Nucleus accumbens (tissue), 56 donors: Measurements from ENCODE around the gene STEEP1.
A peak's percentile ranks its signal among the peaks of the same experiment; 100 is the strongest.

Experiments used
- DNase-seq, 56 donors: peaks; one replicate each; lab custom pipeline; 2025; lab: John Stamatoyannopoulos, UW

Gene STEEP1

DNA sequence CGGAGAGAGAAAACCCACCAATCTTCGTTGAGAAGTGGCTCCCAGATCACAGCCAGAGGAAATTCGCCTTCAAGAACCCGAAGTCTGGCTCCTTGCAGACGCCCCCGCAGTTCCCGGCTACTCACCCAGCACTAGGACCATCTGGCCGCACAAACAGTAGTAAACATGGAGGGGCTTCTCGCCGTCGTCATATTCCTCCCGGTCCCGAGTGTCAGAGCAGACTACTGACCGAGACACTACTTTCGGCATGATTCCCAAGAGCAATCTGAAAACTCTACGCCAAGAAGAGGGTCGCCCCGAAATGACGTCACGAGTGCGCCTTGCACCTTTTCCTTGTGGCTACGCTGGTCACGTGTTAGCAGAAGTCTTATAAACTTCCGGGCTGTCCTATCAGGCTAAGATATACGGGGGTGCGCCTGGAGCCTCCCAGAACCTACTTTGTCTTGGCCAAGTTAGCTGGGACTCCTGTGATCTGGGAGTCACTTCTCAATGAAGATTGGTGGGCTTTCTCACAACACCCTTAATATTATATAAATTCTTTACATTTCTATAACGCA, at the start of gene STEEP1:
STEEP1 (minus strand) TSS at position 303 of the 557 bp plus-strand sequence; CDS start at position 249, 54 bp downstream.
- peak in 55 of 56 donors; percentile 12 to 88 (median 60) for DNase-seq

DNA sequence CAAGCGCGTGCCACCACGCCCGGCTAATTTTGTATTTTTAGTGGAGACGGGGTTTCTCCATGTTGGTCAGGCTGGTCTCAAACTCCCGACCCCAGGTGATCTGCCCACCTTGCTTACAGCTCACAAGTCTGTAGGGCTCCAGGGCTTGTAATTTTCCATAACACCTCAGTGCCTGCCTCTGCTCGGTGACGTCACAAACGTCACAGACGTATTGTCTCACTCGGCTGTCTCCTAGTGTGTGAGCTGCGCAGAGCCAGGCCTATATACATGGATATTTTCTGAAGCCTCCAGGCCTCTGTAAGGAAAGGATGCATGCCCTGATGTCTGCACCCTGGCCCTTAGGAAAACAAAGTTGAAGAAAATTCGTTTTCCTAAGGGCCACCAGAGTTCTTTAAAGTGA, 49.6 kb upstream of the STEEP1 start:
- no peak for DNase-seq

DNA sequence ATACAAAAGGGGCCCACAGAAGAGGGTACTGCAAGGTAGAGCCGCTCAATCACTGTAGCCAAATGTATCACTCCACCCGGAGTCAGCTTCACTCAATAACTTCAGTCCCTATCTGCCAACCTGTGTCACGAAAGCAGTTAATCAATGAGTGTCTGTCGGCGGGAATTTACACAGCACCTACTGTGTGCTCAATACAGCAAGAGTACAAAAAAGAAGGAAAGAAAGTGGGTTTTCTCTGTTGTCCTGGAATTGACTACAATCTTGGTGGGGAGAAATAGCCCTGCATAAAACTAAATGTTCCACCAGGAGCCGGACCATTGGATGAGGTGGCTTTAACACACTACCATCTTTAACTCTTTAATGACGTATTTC, 41.8 kb upstream of the STEEP1 start:
- DNase-seq, result peak in 2 of 56 donors; percentile 0 to 8

DNA sequence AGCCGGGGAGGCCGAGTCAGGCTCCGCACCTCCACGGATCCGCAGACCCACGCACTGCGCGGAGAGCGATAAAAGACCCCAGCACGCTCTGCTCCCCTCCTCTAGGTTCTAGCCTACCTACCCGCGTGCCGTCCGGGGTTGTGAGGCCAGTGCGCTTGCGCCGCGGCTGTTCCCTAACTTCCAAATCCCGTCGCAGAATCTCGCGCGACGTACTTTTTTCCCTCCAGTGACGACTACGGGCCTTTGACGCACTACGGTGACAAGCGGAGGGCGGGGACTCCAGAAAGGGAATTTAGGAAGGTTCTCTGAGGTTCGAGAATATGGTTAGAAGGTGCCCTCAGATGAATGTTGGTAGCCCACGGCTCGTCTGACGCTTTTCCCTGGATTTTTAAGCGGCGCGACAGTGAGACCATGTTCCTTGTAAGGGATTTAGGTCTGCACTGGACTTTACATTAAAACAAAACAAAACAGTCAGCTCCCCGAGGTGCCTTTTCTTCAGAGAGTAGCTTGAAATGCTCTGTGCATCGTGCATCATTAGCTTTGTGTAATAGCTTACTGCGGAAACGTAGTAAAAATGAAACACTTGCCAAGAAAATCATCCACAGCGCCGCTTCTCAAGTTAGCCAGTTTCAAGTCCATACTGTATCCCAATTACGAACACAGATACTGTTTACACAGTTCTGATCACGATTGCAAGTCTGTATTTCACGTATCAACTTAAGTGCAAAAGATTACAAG, 41.2 kb upstream of the STEEP1 start, which contains the start of gene NKRF:
NKRF (minus strand) TSS at position 145 of the 738 bp plus-strand sequence.
- DNase-seq, result peak; percentile 10 to 91 (median 74)

DNA sequence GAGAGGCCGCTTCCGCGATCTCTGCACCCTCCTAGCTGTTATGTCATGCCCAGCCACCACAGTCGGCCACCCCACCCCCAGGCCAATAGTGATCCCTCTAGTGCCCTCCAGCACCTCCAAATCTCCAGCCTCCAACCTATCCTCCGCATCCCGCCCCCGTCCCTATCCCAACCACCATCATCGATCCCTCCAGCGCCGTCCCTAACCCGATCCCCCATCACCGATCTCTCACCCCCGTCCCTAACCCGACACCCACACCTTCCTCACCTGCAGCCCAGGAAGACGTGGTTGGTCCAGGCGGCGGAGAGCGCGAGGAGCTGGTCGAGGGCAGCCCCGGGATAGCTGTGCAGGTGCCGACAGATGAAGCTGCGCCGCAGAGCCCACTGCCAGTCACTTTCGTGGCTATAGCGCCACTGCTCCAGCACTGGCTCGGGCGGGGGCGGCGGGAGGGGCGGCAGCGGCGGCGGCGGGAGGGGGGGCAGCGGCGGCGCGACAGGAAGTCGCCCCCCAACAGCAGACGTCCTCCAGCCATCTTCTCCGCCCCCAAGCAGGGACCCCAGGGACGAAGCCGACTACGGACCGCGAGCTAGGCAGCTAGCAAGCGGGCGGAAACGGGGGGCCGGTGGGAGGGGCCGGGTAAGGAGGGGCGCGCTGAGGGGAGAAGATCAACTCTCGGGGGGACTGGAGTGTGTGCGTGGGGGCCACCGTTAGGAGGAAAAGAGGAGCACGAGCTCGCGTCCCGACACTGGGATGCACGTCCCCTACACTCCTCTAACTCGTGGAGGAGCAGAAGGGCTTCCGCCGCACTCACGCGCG, 40.5 kb upstream of the STEEP1 start:
- DNase-seq, result peak in 44 of 56 donors; percentile 1 to 59 (median 27)

DNA sequence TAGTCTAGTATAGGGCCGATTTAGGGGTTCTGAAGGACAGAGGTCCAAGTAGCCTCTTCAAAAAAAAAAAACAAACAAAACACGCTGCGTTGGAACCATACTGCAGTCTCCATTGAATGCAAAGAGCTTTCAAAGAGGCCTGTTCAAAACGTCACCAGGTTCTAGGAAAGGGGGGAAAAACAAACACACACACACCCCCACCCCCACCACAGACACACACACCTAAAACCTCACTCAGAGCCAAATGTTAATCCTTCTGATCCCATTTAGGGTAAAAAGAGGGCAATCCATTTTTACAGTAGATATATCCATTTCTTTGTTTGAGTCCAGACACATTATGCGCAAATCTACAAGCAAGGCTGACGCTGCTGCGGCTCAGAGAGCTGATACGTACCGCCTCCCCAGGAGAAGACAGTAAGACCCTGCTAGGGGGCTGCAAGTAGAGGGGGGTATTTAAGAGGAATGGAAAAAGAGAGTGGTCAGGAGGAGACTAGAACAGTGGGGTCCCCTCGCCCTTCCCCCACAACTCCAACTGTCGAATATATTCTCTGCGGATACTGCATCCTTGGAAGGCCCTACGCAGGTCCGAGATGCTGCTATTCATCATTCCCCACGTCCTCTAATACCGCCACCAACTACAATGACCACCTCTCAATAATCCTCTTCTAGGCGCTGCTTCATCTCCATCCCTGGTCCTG, 39.7 kb upstream of the STEEP1 start:
- DNase-seq, result peak in 4 of 56 donors; percentile 2 to 19 (median 8)

DNA sequence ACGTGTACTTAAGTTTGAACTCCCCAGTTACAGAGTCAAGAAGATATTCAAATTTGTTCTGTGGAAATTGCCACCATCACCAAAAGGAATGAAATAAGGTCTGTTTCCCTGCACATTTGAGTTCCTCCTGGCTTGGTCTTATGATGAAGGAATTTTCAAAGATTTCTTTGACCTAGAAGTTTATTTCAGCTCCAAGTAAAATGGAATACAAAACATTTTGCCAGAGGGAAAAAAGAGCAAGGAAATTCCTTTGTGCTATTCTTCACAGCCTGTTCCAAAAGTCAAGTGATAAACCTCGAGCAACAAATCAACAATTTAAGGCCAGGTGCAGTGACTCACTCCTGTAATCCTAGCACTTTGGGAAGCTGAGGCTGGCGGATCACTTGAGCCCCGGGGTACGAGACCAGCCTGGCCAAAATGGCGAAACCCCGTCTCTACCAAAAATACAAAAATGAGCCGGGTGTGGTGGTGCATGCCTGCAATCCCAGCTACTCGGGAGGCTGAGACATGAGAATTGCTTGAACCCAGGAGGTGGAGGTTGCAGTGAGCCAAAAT, 37.6 kb upstream of the STEEP1 start:
- no peak for DNase-seq

DNA sequence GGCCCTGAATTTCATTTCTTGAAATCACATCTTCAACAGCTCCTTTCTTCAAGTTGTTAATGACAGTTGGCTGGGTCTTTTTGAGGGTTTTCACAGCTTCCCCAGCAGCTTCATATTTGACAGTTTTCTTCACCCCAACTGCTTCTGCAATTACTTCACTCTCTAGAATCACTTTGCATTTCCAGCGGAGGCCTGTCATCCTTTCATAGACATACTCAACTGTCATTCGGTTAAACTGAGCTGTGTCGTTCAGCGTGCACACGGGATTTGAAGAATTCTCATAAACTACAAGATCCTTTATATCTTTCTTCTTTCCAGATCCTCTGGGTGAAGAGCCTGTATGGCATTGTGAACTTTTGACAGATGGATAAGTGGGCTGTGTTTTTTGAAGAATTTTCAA, 24.6 kb upstream of the STEEP1 start:
- DNase-seq, result no peak

DNA sequence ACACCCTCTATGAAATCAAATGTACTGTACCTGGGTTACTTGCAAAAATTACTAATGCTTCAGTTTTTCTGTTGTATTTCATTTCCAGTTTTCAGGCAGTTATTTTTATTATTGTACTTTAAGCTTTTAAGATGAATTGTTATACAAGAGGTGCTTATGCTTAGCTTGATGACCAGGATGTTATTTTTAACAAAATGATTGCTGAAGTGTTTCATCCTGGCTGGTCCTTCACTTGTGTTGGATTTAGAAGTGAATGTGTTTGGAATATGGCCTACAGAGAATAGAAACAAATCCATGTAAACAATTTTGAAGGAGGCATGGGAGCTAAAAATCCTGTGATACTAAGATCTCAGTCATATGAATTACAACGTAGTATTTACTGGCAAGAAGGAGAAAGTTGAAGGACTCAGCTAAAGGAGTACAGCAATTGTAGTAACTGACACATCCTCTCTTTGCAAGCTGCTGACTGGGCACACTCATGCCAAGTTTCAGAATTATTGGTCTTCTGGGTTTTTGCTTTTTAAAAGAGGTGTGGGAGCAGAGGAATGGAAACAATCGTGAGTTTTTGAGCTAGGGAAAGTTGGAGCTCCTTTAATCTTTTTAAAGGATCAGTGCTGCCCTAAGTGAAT, 18.3 kb upstream of the STEEP1 start:
- no peak for DNase-seq

DNA sequence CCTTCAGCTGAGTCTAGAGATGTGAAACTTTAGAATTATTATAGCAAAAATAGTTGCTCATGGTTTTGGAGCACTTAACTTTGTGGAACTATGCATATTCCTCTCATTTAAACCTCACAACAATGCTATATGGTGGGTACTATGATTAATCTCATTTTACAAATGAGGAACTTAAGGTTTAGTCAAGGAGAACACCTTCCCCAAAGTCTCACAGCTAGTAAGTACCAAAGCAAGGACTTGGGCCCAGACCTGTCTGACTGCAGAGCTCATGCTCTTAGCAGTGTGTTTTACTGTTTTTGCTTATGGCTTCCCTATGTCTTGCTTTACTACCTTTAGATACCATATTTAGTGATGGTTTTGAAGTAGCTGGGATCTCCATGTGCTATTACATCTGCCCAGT, 14.2 kb upstream of the STEEP1 start:
- DNase-seq, result no peak

DNA sequence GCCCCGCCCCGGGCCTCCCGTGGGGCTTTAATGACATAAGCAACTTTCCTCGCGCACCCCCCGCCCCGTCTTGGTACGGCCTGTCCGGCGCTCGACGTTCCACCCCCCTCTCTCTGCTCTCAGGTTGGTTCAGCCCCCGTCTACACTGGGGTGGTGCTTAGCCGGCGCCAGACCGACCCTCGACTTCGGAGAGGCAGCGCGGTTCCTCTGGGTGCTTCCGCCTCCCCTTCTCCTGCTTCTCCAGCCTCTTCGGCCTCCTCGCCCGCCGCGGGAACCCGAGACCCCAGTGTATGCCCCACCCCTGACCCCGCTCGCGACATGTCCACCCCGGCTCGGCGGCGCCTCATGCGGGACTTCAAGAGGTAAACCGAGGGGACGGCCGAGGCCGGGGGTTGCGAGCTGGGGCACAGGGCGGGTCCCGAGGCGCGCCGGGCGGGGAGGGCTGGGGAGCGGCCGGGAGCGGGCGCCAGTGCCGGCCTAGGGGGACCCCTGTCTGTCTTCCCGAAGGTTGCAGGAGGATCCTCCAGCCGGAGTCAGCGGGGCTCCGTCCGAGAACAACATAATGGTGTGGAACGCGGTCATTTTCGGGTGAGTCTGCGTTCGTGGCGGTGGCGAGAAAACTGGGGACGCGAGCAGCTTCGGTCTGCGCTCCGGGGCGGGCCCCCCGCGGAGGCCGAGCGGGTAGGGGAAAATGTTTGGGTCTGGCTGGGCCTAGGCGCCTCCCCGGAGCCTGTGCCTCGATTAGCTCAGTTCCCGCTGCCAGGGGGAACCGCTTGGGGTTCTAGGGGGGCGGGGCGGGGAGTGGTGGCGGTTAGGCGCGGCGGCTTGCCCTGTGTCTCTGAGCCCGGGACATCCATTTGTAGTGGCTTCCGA, 9.4 kb upstream of the STEEP1 start, which contains the start of gene UBE2A:
UBE2A (plus strand) TSS at position 170 of the 873 bp plus-strand sequence; CDS start at position 319, 149 bp downstream.
- peak in 54 of 56 donors; percentile 14 to 89 (median 68) for DNase-seq

DNA sequence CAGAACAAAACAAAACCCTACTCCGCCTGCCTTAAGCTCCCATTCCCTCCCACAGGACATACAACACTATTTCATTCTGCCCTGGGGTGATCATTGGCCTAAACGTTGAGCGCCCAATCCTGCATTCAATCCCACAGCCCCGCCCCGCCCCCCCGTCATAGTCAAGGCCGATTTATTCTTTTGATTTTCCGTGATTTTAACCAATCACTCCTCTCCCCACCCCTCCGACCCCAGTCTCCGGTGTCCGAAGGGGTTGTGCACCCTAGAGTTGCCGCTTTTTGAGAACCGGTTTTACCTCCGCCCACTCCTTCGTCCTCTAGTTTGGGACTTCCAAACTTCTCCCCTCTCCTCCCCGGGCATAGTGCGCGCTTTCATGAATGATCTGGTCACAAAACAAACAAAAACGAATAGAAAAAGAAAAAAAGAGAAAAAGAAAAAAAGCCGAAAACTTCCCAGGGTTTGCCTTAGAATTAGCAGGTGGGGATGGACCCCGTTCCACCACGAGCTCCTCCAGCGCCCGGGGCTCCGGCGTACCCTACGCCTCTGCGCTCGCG, 8.7 kb upstream of the STEEP1 start:
- peak in 27 of 56 donors; percentile 0 to 64 (median 18) for DNase-seq

DNA sequence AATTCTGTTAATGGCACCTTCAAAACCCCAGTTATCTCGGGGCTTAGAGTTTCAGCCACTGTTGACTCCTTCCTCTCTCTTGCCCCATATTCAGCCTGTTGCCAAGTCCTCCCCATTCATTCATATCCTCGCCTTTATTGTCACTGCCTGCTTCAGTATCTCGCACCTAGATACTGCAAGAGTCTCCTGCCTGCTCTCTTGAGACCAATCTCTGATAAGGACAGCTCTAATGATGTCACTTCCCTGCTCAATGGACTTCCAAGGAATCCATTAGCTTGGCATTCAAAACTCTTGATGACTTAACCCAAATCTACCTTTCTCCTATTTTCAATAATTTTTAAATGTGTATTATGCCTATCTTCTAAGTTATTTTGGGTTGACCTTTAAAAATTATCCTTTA, 8.0 kb upstream of the STEEP1 start:
- DNase-seq, result no peak

DNA sequence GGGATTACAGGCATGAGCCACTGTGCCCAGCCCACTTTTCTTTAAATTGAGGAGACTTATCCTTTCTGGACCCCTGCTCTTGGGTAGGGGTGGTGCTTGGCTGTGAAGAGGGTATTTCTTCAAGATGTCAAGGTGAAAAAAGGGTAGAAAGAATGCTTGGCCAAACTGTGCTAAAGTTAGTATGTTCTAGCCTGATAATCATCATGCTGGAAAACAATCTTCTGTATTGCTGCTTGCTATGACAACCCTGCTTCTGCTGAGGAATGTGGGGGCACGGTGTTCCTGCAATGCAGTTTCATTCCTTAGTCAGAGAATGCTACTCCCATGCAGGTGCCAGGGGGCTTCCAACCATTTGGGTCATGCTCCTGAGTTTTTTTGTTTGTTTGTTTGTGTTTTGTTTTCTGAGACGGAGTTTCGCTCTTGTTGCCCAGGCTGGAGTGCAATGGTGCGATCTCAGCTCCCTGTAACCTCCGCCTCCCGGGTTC, 5.2 kb upstream of the STEEP1 start:
- DNase-seq, result peak in 19 of 56 donors; percentile 0 to 32 (median 10)

DNA sequence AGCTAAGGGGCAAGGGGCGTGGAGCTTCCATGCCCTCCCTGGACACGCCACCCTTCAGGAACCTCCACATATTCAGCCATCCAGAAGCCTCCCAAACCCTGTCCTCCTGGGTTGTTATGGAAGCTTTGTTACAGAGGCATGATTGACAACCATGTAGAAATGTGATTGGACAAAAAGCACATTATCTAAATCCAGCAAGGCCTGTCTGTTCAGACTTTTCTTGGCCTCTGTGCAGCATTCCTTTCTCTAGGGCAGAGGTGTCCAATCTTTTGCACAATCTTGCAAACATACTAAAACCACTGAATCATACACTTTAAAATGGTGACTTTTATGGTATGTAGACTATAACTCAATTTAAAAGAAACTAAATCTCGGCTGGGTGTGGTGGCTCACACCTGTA, 12.7 kb downstream of the STEEP1 start:
- DNase-seq, result no peak

DNA sequence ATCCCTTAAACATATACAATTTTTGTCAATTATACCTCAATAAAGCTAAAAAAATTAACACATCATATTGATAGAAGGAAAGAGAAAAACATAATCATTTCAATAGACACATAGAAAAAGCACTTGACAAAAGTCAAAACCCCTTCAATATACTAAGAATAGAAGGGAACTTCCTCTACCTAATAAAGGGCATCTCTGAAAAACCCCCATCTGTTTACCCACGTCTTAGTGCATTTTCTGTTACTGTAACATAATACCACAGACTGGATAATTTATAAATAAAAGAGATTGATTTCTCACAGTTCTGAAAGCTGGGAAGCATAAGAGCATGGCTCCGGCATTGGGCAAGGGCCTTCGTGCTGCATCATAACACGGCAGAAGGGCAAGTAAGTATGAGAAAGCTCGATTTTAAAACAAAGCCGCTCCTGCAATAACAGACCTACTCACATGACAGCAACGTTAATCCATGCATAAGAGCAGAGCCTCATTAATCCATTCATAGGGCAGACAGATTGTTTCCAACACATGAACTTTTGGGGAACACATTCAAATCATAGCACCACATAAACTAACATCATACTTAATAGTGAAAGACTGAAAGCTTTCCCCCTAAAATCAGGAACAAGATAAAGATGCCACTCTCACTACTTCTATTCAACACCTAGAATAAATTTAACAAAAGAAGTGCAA, 15.7 kb downstream of the STEEP1 start:
- no peak for DNase-seq

DNA sequence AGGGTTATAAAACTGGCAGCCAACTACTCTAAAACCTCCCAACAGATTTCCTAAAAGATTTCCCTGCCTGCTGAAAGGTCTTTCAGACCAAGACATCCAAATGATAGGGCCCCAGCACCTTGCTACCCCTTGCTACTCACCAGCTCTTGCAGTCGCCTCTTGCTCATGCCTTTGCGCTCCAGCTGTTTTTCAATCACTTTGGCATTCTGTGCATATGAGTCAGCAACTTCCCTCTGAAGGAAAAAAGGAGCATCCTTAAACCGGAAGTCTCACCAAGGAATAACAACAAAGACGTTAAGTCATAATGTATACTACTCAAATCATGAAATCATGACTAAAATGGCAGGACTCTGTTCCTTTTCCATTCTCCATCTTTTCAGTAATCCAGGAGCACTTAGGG, 24.0 kb downstream of the STEEP1 start:
- no peak for DNase-seq

DNA sequence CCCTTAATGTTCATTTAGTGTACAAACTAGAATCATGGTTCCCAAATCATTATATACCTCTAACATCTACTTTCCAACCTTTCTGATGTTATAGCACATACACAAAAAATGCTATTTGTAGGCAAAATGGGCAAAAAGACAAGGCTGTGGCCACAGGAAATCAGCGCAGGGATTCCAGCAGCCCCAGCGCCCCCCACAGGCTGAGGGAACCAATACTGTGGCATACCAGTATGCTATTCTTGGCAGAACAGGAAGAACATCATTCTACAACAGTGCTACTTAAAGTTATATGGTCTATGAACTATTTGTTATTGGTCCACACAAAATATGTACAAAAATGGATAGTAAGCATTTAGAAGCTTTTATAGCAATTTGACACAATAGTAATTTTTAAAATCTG, 25.3 kb downstream of the STEEP1 start:
- no peak for DNase-seq
